Mammary epithelial cell (primary cell): ENCODE results near the gene GTF2F2.

ENCODE experiments used
- CTCF ChIP-seq, 2 donors: IDR thresholded peaks in 1 of 2; conservative IDR thresholded peaks in 1 of 2; 2 replicates each; pipeline ENCODE4 v1.5.1; 2011 to 2012; ENCODE audit warnings: inconsistent platforms in 2 of 2, low read length in 2 of 2, mild to moderate bottlenecking in 2 of 2, control low read depth in 1 of 2, low read depth in 1 of 2; ENCODE audit not compliant: insufficient read depth in 1 of 2; ENCODE audit errors: extremely low read depth in 1 of 2
- EZH2 ChIP-seq: IDR thresholded peaks from 2 replicates; pipeline ENCODE4 v1.6.1; 2012; ENCODE audit warnings: low read length, inconsistent platforms, borderline replicate concordance

- TF ChIP-seq CTCF (conservative IDR thresholded peaks at IDR 0.05 in 1 of 2, IDR thresholded peaks at IDR 0.05 in 1 of 2; ENCODE audit: extremely low read depth in 1 of 2, insufficient read depth in 1 of 2, low read depth in 1 of 2, low read length in 2 of 2), result no peak
- TF ChIP-seq EZH2, result no peak
Observed at GRCh38 chr13:45314822-45315221, 194.5 kb downstream of the GTF2F2 start.
